Activated T-helper 1 cell treated with anti-CD3 and anti-CD28 coated beads, Interleukin-2, amount 50 U/mL, for 16 hours (primary cell): Measurements from ENCODE around the gene CDC42EP4.
"Not testable (repeated sequence)": the region's sequence is repeated elsewhere in the genome, so short reads cannot be mapped to it uniquely, and the experiment has no call there.

Experiments used
- DNase-seq, 2 donors: peaks; one replicate each; pipeline ENCODE4 v3.0.0-alpha.2; 2020; ENCODE audit warnings: low read depth in 1 of 2, low spot score in 1 of 2

Gene CDC42EP4

GRCh38 chr17:73281928-73282327, 29.9 kb downstream of the CDC42EP4 start:
- DNase-seq, result no peak

- DNase-seq, result no peak
Measured at GRCh38 chr17:73280191-73280590, 31.6 kb downstream of the CDC42EP4 start.

- DNase-seq, result no peak
Measured at GRCh38 chr17:73279704-73280103, 32.1 kb downstream of the CDC42EP4 start.

- no peak for DNase-seq
Measured at GRCh38 chr17:73278465-73279453, 33.0 kb downstream of the CDC42EP4 start.

DNA sequence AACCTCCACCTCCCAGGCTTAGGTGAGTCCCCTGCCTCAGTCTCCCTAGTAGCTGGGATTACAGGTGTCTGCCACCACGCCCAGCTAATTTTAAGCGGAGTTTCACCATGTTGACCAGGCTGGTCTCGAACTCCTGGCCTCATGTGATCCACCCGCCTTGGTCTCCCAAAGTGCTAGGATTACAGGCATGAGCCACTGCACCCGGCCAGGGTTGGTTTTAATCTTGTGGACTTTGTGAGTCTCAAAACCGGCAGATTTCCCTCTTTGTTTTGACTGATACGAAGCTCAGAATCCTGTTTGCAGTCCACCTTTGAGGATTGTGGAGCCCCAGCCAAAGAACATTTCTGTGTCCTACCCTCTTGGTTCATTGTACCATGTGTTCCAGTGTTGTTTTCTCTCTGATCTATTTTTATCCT, 33.7 kb downstream of the CDC42EP4 start:
- no peak for DNase-seq

DNA sequence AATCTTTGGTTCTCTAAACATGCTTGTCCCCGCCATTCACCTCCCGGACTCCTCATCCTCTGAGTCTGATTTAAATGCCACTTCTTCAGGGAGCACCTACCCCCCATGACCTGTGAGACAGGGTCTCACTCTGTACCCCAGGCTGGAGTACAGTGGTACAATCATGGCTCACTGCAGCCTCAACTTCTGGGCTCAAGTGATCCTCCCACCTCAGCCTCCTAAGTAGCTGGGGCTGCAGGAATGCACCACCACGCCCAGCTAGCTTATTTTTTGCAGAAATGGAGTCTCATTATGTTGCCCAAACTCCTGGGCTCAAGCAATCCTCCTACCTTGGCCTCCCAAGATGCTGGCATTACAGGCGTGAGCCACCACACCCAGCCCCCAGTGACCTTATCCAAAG, 37.3 kb downstream of the CDC42EP4 start:
- DNase-seq, result no peak

DNA sequence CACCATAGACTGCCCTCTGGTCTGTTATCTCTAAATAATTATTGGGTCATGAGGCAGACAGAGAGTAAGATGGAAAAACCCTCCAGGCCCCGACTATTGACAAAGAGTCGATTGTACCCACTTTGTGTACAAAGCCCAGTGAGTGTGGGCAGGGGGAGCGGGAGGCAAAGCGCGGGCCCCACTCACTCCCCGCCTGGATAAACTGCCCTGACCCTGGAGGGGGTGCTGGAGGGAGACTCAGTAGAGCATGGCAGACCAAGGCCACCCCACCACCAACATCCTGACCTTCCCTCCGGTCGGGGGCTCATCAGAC, 38.9 kb downstream of the CDC42EP4 start:
- DNase-seq, result no peak

GRCh38 chr17:73271072-73271471, 40.7 kb downstream of the CDC42EP4 start:
- no peak for DNase-seq

DNA sequence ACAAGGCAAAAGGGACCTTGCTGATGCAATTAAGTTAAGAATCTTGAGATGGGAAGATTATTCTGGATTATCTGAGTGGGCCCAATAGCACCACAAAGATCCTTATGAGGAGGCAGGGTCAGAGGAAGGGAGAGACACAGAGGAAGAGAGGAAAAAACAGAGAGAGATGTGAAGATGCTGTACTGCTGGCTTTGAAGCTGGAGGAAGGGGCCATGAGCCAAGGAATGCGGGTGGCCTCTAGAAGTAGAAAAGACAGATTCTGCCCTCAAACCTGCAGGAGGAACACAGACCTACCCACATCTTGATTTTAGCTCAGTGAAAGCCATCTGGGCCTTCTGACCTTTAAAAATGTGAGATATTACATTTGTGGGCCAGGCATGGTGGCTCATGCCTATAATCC, 42.0 kb downstream of the CDC42EP4 start:
- DNase-seq, result no peak

- no peak for DNase-seq
Measured at GRCh38 chr17:73269329-73269615, 42.5 kb downstream of the CDC42EP4 start.

- no peak for DNase-seq
Measured at GRCh38 chr17:73268582-73269328, 43.0 kb downstream of the CDC42EP4 start.

GRCh38 chr17:73267648-73268537, 43.9 kb downstream of the CDC42EP4 start:
- DNase-seq, result no peak

- DNase-seq, result no peak
Measured at GRCh38 chr17:73266796-73267195, 45.0 kb downstream of the CDC42EP4 start.

DNA sequence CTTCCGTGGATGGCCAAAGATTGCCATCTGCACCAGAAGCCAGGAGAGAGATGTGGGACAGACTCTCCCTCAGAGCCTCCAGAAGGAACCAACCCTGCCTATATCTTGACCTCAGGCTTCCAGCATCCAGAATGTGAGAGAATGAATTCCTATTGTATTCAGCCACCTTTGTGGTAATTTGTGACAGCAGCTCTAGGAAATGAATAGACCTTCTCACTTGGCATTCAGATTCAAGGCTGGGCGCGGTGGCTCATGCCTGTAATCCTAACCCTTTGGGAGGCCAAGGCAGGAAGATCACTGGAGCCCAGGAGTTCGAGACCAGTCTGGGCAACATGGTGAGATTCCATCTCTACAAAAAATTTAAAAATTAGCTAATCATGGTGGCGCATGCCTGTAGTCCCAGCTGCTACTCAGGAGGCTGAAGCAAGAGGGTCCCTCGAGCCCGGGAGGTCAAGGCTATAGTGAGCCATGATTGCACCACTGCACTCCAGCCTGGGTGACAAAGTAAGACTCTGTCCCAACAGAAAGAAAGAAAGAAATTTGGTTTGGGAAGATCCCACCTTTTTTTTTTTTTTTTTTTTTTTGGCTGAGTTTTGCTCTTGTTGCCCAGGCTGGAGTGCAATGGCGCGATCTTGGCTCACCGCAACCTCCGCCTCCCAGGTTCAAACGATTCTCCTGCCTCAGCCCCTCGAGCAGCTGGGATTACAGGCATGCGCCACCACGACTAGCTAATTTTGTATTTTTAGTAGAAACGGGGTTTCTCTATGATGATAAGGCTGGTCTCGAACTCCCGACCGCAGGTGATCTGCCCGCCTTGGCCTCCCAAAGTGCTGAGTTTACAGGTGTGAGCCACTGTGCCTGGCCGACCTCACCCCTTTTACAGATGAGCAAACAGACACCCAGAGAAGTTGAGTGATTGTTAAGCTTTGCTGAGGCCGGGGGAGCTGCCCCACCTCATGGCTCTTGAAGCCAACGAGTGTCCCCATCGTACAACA, 45.9 kb downstream of the CDC42EP4 start:
- no peak for DNase-seq

DNA sequence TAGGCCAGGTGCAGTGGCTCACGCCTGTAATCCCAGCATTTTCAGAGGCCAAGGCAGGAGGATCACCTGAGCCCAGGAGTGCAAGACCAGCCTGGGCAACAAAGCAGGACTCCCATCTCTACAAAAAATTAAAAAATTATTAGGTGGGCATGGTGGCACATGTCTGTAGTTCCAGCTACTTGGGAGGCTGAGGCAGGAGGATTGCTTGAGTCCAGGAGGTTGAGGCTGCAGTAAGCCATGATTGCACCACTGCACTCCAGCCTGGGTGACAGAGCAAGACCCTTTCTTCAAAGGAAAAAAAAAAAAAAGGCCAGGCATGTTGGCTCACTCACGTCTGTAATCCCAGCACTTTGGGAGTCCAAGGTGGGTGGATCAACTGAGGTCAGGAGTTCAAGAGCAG, 47.4 kb downstream of the CDC42EP4 start:
- DNase-seq, result not testable (repeated sequence)

DNA sequence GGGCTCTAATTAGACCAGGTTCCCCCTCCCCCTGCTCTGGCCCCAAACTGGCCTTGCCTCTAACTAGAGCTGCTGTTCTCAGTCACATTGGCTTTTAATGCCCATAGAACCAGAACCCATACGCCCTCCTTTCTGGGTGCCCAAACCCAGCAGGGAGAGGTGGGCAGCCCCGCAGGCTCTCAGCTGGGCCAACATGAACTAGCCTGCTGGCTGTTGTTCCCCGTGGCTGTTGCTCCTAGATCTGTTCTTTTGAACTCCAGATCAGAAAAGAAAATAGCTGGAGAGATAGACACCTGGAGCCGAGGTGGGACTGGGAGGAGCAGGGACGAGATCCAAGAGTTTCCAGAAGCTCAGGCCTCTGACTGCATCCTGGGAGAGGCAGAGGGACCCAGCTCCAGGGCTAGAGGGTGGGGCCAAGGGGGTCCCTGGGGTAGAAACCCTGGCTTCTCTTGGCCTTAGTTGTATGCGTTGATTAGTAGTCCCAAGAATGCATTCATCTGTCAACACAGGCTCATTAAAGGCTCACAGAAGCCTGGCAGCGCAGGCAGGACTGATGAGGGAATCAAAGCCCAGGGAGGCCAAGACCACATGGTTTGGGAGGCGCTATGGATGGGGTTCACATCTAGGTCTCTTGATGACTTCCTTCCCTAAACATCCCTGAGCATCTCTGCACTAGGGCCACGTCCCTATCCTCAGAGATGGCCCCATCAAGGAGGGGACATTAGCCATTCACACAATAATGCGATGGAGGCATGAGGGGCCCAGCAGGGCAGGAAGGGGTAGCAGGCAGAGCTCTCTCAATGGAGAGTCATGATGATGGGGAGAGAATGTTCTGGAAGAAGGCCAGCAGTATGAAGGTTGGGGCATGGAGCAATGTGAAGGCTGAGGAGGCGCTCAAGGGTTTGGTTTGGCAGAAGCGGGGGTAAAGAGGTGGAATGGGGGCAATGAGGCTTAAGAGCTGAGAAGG, 48.8 kb downstream of the CDC42EP4 start:
- DNase-seq, result no peak

DNA sequence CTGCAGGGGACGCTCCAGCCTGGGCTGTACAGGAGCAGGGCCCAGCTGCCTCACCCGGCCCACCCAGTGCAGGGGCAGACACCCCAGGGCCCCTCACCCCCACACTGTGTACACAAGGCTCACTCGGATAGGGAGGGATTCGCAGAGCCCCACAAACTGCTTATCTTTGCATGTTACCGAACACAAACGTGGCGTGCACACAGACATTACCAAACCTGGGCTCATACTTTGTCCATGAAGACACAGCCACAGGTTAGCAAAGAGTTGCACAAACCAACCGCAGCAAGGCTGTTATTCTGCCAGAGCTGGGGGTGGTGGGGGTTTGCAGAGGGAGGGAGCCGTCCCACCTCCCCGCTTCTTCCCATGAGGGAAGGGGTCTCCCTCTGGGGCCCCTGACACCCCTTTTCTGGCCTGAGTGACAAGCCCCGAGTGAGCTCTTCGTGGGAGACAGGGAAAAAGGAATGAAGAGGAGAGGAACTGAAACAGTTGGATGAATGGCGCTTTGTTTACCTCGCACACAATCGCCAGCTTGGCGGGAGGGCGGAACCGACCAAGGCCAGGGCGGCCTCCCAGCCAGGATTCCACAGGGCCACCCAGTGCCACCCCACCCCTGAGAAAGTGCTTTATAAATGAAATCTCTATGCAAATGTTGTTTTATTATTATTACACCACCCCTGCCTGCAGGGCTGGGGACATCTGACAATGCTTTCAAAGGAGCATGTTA, 49.7 kb downstream of the CDC42EP4 start:
- no peak for DNase-seq

GRCh38 chr17:73261617-73261951, 50.2 kb downstream of the CDC42EP4 start, which contains the start of gene CPSF4L:
Gene CPSF4L (minus strand): TSS chr17:73261880. CDS start chr17:73261818, 62 bp downstream.
- no peak for DNase-seq

DNA sequence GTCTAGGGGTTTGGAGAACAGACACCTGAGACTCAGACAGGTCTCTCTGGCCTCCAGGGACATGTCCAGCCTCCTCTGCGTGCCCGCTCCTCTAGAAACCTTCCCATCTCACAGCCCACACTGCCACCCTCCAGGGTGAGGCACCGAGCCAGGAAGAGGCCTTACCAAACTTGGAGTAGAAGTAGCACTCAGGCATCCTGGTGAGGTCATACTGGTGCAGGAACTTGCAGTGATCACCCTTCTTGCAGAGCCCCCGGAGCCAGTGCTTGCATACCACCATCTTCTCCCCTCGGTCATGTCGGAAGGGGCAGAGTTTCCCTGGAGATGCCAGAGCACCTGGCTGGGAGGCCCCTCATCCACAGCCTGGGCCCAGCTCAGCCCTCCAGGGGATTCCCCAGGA, 54.3 kb downstream of the CDC42EP4 start:
- DNase-seq, result no peak
